RWPE2 (cell line): ENCODE data around the gene SPON2.

Source experiments
- ATAC-seq: fragments of 200-7000 bp; cut with Tn5 transposase; 3 replicates; pipeline ENCODE4 v1.9.1; 2021; ENCODE audit warnings: low read depth
- DNase-seq: peaks from one replicate; pipeline ENCODE4 v3.0.0-alpha.2; 2020; ENCODE audit warnings: low spot score
- H3K27ac ChIP-seq: fragments of 450-650 bp; 2 replicates; pipeline ENCODE4 v1.5.1; 2017; ENCODE audit warnings: mild to moderate bottlenecking; ENCODE audit not compliant: poor library complexity, severe bottlenecking
- H3K27me3 ChIP-seq: fragments of 250-450 bp; sonication (Bioruptor Pico); 2 replicates; pipeline ENCODE4 v1.5.1; 2021; ENCODE audit warnings: mild to moderate bottlenecking, moderate library complexity; ENCODE audit not compliant: insufficient read depth, poor library complexity, severe bottlenecking
- H3K36me3 ChIP-seq: fragments of 250-450 bp; sonication (Bioruptor Pico); 2 replicates; pipeline ENCODE4 v1.5.1; 2020; ENCODE audit warnings: low read depth, mild to moderate bottlenecking, moderate library complexity
- H3K4me1 ChIP-seq: fragments of 250-450 bp; sonication (Bioruptor Pico); 2 replicates; pipeline ENCODE4 v1.5.1; 2021; ENCODE audit warnings: mild to moderate bottlenecking, moderate library complexity; ENCODE audit not compliant: insufficient read depth, poor library complexity, severe bottlenecking
- H3K4me3 ChIP-seq: fragments of 250-450 bp; sonication (Bioruptor Pico); 2 replicates; pipeline ENCODE4 v1.5.1; 2021; ENCODE audit warnings: mild to moderate bottlenecking, moderate library complexity; ENCODE audit not compliant: severe bottlenecking
- H3K9me3 ChIP-seq: fragments of 250-450 bp; sonication (Bioruptor Pico); 2 replicates; pipeline ENCODE4 v1.5.1; 2021; ENCODE audit warnings: mild to moderate bottlenecking, moderate library complexity; ENCODE audit not compliant: severe bottlenecking
- TF ChIP-seq, protein P1 (sequence below): fragments of 450-650 bp; IDR thresholded peaks from one replicate; pipeline ENCODE4 v1.5.1; 2017; ENCODE audit warnings: mild to moderate bottlenecking, moderate library complexity; ENCODE audit not compliant: poor library complexity, severe bottlenecking

SPON2 gene

GRCh38 chr4:1155314-1155713 lies 17.1 kb downstream of the SPON2 start:
- no peaks in the 10 kb centered on the region for H3K4me1 ChIP-seq
- no peaks in the 10 kb centered on the region for H3K36me3 ChIP-seq
- ATAC-seq (no peak), DNase-seq (no peak)
- TF ChIP-seq, protein P1, sequence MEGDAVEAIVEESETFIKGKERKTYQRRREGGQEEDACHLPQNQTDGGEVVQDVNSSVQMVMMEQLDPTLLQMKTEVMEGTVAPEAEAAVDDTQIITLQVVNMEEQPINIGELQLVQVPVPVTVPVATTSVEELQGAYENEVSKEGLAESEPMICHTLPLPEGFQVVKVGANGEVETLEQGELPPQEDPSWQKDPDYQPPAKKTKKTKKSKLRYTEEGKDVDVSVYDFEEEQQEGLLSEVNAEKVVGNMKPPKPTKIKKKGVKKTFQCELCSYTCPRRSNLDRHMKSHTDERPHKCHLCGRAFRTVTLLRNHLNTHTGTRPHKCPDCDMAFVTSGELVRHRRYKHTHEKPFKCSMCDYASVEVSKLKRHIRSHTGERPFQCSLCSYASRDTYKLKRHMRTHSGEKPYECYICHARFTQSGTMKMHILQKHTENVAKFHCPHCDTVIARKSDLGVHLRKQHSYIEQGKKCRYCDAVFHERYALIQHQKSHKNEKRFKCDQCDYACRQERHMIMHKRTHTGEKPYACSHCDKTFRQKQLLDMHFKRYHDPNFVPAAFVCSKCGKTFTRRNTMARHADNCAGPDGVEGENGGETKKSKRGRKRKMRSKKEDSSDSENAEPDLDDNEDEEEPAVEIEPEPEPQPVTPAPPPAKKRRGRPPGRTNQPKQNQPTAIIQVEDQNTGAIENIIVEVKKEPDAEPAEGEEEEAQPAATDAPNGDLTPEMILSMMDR = no peak
- H3K4me3 ChIP-seq = no peak overlapping the region
- H3K9me3 ChIP-seq = no peaks in the 10 kb centered on the region
- peaks cover 17% of the 10 kb centered on the region for H3K27me3 ChIP-seq
- H3K27ac ChIP-seq = no peak overlapping the region

- no peak overlapping the region for H3K4me3 ChIP-seq
- ATAC-seq = no peak
- H3K4me1 ChIP-seq = no peaks in the 10 kb centered on the region
- no peak for DNase-seq
- H3K27me3 ChIP-seq = peaks cover 17% of the 10 kb centered on the region
- TF ChIP-seq, protein P1 = no peak
- no peak overlapping the region for H3K27ac ChIP-seq
- H3K9me3 ChIP-seq = no peaks in the 10 kb centered on the region
- no peaks in the 10 kb centered on the region for H3K36me3 ChIP-seq
These were observed 17.7 kb downstream of the SPON2 start for GRCh38 chr4:1154523-1155182.

DNA sequence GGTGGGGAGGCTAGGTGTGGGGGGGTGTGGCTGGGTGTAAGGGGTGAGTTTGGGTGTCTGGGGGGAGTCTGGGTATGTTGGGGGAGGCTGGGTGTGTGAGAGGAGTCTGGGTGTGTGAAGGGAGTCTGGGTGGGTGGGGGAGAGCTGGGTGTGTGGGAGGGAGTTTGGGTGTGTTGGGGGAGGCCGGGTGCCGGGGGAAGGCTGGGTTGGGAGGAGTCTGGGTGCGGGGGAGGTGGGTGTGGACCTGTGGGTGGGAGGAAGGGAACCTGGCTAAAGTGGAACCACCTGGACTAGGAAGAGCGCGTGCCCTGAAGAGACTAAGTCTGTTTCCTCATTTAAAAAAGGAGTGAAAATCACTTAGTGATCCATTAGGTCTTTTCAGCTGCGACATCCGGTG lies 18.3 kb downstream of the SPON2 start:
- ATAC-seq (no peak), DNase-seq (no peak)
- peaks cover 17% of the 10 kb centered on the region for H3K27me3 ChIP-seq
- TF ChIP-seq, protein P1 = no peak
- no peaks in the 10 kb centered on the region for H3K9me3 ChIP-seq
- H3K36me3 ChIP-seq = no peaks in the 10 kb centered on the region
- no peaks in the 10 kb centered on the region for H3K4me1 ChIP-seq
- no peak overlapping the region for H3K27ac ChIP-seq
- H3K4me3 ChIP-seq = no peak overlapping the region

DNA sequence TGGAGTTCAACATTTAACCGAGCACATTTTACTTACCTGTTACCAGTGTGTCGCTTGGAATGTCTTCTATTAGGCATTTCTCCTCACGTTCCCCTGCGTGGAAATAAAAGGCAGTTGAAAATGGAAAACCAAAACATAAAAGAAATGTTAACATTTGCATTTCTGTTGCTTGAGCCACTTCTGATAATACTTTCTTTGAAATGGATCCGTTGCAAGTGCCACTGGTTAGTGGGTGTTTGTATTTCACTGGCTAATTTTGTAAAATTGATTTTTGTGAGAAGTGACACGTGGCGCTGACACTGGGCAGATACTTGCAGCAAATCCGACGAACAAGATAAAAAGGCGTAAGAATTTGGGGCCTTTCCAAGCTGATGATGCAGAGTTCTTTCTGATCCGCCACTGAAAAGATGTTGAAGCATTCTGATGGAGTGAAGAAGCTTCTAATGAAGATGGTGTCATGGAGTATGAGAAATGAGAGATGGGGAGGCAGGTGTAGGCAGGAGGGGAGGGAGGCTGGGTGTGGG lies 18.8 kb downstream of the SPON2 start:
- H3K36me3 ChIP-seq = no peaks in the 10 kb centered on the region
- H3K27me3 ChIP-seq = peaks cover 17% of the 10 kb centered on the region
- H3K27ac ChIP-seq = no peak overlapping the region
- H3K4me1 ChIP-seq = no peaks in the 10 kb centered on the region
- DNase-seq (no peak), ATAC-seq (no peak)
- TF ChIP-seq, protein P1 = no peak
- no peak overlapping the region for H3K4me3 ChIP-seq
- H3K9me3 ChIP-seq = no peaks in the 10 kb centered on the region

DNA sequence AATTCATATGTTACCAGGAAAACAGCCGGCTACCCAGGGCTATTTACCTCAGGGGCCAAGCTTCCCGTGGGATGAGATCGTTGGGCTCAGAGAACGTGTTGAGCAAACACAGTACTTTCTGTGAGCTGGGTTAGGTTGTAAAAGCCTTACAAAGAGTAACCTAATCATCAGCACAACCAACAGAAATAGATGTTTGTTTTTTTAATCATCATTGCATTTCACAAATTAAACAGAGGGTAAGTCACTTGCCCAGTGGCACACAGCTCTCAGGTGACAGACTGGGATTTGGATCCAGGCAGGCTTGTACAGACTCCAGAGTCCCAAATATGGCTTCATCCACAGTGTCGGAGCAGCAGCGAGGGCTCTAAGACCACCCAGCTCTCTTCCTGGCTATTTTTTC lies 20.1 kb downstream of the SPON2 start:
- ATAC-seq (no peak), DNase-seq (no peak)
- Histone ChIP-seq H3K9me3 (no peaks in the 10 kb centered on the region), H3K27me3 (peaks cover 17% of the 10 kb centered on the region), H3K27ac (no peak overlapping the region), H3K4me3 (no peak overlapping the region), H3K4me1 (no peaks in the 10 kb centered on the region), H3K36me3 (no peaks in the 10 kb centered on the region)
- TF ChIP-seq, protein P1 = no peak
